Esophagus (tissue), 2 donors: ENCODE data around the gene KCNN3. TPM values are rescaled to one million over a fixed set of nuclear protein-coding genes. Genes with fewer than 3 reads are reported as not detected.

Experiments used
- H3K27ac ChIP-seq, 2 donors: one replicate each; pipeline ENCODE4 v1.5.1; 2013; ENCODE audit warnings: low read depth in 2 of 2, mild to moderate bottlenecking in 2 of 2, inconsistent platforms in 1 of 2, low read length in 1 of 2, moderate library complexity in 1 of 2
- H3K27me3 ChIP-seq, 2 donors: one replicate each; pipeline ENCODE4 v1.6.1; 2013; ENCODE audit warnings: low read length in 2 of 2, control low read depth in 1 of 2, mild to moderate bottlenecking in 1 of 2; ENCODE audit not compliant: insufficient read depth in 2 of 2, control insufficient read depth in 1 of 2
- H3K36me3 ChIP-seq, 2 donors: one replicate each; pipeline ENCODE4 v1.6.1; 2013; ENCODE audit warnings: low read length in 1 of 2; ENCODE audit not compliant: control insufficient read depth in 2 of 2, insufficient read depth in 2 of 2
- H3K4me1 ChIP-seq, 2 donors: one replicate each; pipeline ENCODE4 v1.6.1; 2013; ENCODE audit warnings: low read length in 1 of 2; ENCODE audit not compliant: control insufficient read depth in 2 of 2, insufficient read depth in 2 of 2
- H3K4me3 ChIP-seq, 2 donors: one replicate each; pipeline ENCODE4 v1.5.1; 2013; ENCODE audit warnings: low read length in 2 of 2, mild to moderate bottlenecking in 2 of 2, low read depth in 1 of 2, moderate library complexity in 1 of 2
- H3K9me3 ChIP-seq, 2 donors: one replicate each; pipeline ENCODE4 v1.6.1; 2013; ENCODE audit warnings: mild to moderate bottlenecking in 2 of 2, low read depth in 1 of 2, low read length in 1 of 2, moderate library complexity in 1 of 2; ENCODE audit not compliant: control insufficient read depth in 2 of 2, insufficient read depth in 1 of 2
- WGBS, 2 donors: extraction: QIAGEN DNeasy Blood & Tissue Kit; methylation state at CpG; one replicate each; pipeline ENCODE4 v1.1.7; 2013; 5-methylcytosine and 5-hydroxymethylcytosine counted together
- polyA plus RNA-seq, 2 donors: library from polyadenylated mRNA; stranded (reverse); fragments of 200-250 nt; gene quantifications; one replicate each; pipeline ENCODE4 v1.2.3, GENCODE V29; 2013
- donor health status: healthy with polysubstance abuse.
- donor health status: Bipolar disorder and iron deficiency.

Gene KCNN3
- polyA plus RNA-seq, 2 donors, result 0.12 to 0.14 TPM

DNA sequence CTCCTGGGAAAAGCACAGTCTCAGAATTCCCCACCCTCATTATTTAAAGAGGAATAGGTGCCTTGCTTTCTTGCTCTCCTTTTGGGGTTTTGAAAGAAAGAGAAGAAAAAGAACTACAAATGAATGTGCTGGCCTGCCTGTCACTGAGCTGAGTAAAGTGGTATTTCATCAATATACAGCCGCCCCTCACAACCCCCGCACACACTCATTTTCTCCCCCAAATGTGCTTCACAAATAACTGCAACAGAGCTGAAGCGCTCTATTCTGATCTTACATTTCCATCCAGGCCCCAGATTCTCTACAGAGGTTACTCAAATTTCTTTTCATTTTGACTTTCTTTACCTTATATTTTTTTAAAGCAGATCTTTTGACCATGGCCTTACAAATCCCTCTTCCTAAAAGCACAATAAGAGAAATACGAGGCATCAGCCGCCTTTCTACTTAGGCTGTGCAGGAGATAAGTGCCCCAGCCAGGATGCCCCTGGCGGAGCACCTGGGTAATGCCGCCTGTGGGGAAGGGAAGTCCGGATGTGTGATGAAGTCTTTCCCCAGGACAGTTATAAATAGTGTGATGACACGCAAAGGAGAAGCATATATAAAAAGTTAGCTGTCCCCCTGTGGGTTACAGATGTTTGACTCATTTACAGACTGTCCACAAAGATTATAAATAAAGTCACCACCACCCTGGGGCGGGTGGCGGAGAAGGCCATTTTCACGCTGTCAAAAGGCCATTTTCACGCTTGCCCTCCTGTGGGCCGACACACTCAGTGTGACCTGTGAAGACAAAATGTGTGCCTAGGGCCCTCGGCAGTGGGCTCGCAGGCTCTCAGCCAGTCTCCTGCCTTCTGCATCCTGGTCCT lies 6.5 kb downstream of the KCNN3 start:
- Histone ChIP-seq H3K36me3 (no peaks in the 10 kb centered on the region), H3K4me1 (peaks cover 0 to 2% of the 10 kb centered on the region in 2 donors), H3K27ac (no peak overlapping the region), H3K4me3 (no peak overlapping the region), H3K27me3 (no peaks in the 10 kb centered on the region), H3K9me3 (no peaks in the 10 kb centered on the region)
- 77 to 79% methylated on average over 16 of the region's 16 CpGs for WGBS, 2 donors

DNA sequence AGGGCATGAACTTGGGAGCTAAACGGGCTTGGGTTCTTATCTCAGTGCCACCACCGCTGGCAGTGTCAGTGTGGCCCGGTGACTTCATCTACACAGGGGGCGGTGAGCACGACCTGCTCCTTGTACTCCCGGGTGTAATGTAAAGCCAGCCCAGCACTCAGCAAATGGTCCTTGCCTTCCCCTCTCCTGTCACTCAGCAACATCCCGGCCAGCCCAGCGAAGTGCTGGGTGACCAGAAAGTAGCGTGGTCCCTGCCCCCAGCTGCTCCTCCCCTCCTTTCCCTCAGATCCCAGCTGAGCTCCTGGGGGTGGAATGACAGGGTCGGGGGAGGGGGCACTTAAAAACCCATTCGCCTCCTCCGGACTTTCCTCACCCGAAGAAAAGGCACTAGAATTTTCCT lies 7.2 kb downstream of the KCNN3 start:
- WGBS, 2 donors, result 60% methylated on average over 13 of the region's 13 CpGs
- H3K27ac ChIP-seq, result no peak overlapping the region
- no peaks in the 10 kb centered on the region for H3K27me3 ChIP-seq
- no peaks in the 10 kb centered on the region for H3K36me3 ChIP-seq
- H3K4me1 ChIP-seq, result peaks cover 0 to 2% of the 10 kb centered on the region in 2 donors
- H3K4me3 ChIP-seq, result no peak overlapping the region
- no peaks in the 10 kb centered on the region for H3K9me3 ChIP-seq

DNA sequence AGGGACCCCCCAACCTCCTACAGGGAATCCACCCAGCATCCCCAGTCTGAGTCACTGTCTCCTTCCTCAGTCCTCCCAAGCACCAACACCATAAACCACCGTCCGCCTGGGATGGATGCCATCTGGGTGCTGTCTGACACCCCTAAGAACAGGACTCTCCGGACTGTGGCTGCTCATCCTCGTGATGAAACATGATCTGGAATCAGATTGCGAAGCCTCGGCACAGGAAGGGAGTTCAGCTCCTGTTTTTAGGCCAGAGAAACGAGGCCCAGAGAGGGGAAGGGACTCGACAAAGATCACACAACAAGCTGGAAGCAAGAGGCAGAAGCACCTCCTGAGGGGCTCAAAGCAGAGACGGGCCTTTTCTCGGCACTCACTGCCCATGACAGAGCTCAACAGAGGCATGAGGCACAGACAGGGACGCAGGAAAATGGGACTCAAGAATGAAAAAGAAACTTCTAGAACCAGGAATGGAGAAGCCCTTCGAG lies 8.4 kb downstream of the KCNN3 start:
- WGBS, 2 donors, result 76 to 82% methylated on average over 12 of the region's 12 CpGs
- H3K27ac ChIP-seq, result no peak overlapping the region

DNA sequence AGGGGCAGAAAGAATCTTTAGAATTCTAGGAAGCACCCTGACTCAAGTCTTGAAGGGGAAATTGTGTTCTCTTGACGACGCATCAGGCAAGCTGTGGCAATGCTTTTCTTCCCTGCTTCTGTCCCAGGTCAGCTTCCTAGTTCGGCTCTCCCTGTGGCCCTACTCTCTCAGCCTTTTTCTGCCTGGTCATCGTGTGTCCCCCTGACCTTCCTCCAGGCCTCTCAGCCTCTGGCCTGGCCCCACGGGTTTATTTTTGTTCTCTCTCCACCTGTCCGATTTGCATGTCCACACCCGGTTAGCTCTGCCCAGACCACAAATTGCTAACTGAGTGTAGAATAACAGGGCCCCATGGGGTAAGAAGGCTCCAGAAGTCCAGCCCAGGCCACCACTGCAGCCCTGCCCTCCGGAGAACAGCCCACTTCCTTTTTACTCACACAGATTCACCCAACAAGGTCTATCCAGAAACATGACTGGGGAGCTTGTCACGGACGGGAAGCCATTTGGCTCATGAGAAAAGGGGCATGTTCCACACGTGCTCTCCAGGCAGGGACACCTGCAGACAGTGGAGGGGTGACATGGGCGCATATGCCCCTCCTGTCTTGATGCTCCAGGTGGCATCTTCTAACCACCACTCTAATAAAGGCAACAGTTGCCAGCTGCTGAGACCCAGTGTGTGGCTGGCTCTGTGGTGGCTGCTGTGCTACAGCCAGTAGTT lies 9.8 kb downstream of the KCNN3 start:
- Histone ChIP-seq H3K27ac (no peak overlapping the region), H3K27me3 (no peaks in the 10 kb centered on the region), H3K4me3 (no peak overlapping the region), H3K9me3 (no peaks in the 10 kb centered on the region), H3K36me3 (no peaks in the 10 kb centered on the region), H3K4me1 (peaks cover 0 to 2% of the 10 kb centered on the region in 2 donors)
- 66 to 73% methylated on average over 12 of the region's 12 CpGs for WGBS, 2 donors

More for the DNA sequence above, 8.4 kb downstream of the KCNN3 start:
- H3K36me3 ChIP-seq, result no peaks in the 10 kb centered on the region
- no peak overlapping the region for H3K4me3 ChIP-seq
- H3K4me1 ChIP-seq, result peaks cover 0 to 2% of the 10 kb centered on the region in 2 donors
- no peaks in the 10 kb centered on the region for H3K27me3 ChIP-seq
- H3K9me3 ChIP-seq, result no peaks in the 10 kb centered on the region

DNA sequence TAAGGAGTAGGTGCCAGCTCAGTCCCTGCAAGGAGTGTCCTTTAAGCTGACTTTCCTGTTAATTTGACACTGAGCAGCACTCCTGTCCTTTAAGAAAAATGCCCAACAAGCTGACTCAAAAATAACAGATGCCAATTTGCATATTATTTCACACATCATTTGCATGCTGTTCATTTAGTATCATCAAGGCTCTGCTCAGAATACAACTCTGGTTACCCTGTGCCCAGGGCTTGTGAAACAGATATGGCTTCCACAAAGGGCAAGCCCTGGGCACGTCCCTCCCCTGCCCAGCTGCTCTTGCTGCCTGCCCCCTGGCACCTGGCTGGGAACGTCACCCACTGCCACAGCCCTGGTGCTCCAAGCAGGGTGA lies 10.3 kb downstream of the KCNN3 start:
- Histone ChIP-seq H3K9me3 (no peaks in the 10 kb centered on the region), H3K36me3 (no peaks in the 10 kb centered on the region), H3K27ac (no peak overlapping the region), H3K4me1 (peaks cover 0 to 2% of the 10 kb centered on the region in 2 donors), H3K27me3 (no peaks in the 10 kb centered on the region), H3K4me3 (no peak overlapping the region)
- 59 to 60% methylated on average over 2 of the region's 2 CpGs for WGBS, 2 donors

DNA sequence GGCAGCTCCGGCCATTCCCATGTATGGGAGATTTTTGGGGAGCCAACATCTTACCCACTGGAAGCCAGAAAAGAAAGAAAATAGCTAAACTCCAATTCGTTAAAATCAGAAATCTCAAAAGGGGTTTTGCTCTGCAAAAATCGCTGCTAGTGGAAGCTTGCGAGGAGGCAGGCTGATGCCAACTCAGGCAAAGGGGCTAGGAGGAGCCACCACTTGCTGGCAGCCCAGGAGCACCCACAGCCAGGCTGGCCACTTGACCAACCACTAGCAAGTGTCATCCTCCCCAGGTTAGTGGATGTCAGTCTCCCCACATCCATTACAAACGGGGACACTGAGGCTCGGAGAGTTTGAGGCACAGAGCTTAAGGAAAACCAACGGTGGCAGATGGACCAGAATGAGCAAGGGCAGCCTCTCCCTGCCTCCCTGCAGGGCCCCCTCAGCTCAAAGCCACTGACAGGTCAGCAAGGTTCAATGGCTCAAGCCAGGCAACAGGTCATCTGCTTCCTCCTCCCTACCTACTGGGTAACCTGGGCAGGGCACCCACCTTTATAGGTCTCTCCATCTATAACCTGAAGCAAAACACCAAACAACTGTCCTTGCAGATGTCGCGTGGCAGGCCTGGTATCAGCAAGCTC lies 10.8 kb downstream of the KCNN3 start:
- 87 to 90% methylated on average over 9 of the region's 9 CpGs for whole genome bisulfite sequencing, 2 donors
- H3K9me3 ChIP-seq, result no peaks in the 10 kb centered on the region
- H3K36me3 ChIP-seq, result no peaks in the 10 kb centered on the region
- H3K4me1 ChIP-seq, result peaks cover 0 to 2% of the 10 kb centered on the region in 2 donors
- H3K4me3 ChIP-seq, result no peak overlapping the region
- no peak overlapping the region for H3K27ac ChIP-seq
- H3K27me3 ChIP-seq, result no peaks in the 10 kb centered on the region

DNA sequence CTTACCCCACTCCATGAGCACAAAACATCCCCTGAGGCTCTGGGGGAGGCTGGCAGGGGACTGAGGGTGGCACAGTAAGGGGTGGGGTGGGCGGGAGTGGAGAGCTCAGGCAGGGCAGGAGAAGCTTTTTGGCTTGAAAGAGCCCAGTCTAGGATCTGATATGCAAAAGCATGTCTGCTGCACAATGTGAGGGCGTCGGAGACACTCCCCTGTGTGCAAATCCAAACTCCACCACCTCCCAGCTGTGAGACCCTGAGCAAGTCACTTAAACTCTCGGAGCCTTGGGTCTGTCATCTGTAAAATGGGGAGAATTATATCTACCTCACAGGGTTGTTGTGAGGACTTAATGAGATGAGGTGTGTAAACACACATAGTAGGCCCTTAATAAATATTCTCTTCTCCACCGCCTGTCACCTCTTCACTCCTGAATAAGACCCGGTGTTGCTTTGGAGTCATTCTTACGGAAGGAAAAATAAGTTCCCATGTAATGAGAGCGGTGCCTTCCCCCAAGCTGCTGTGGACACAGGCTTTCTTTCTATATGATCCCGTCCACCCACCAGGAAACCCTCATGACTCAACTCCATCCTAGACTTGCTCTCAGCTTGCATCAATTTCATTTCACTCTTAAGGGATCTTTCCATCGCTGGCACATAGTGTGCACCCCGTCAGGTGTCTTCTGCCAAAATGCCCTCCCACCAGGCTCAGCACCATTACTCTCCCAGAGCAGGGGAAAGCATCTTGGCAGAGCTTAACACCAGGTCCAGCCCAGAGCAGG lies 12.5 kb downstream of the KCNN3 start:
- H3K36me3 ChIP-seq, result no peaks in the 10 kb centered on the region
- WGBS, 2 donors, result 83 to 86% methylated on average over 11 of the region's 11 CpGs

DNA sequence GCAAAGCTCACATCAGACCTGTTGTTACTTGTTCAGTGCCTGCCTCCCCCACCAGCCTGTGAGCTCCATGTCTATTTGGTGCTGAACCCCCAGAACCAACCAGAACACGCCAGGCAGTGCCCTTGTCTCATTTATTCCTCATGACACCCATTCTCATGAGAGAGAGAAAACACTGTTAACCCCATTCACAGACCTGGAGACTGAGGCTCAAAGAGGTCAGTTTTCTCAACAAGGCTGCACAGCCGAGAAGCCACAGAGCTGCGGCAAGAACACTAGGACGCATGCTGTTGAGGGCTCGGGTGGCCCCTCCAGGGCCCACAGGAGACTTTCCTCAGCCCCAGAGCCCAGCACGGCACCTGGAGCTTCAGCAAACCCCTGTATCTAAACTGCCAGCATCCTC lies 13.1 kb downstream of the KCNN3 start:
- whole genome bisulfite sequencing, 2 donors, result 90 to 92% methylated on average over 6 of the region's 6 CpGs
- H3K4me3 ChIP-seq, result no peak overlapping the region
- H3K36me3 ChIP-seq, result no peaks in the 10 kb centered on the region
- no peaks in the 10 kb centered on the region for H3K4me1 ChIP-seq
- no peaks in the 10 kb centered on the region for H3K9me3 ChIP-seq
- H3K27me3 ChIP-seq, result no peaks in the 10 kb centered on the region
- H3K27ac ChIP-seq, result no peak overlapping the region

More for the DNA sequence above, 12.5 kb downstream of the KCNN3 start:
- no peak overlapping the region for H3K27ac ChIP-seq
- no peaks in the 10 kb centered on the region for H3K4me1 ChIP-seq
- H3K27me3 ChIP-seq, result no peaks in the 10 kb centered on the region
- H3K4me3 ChIP-seq, result no peak overlapping the region
- no peaks in the 10 kb centered on the region for H3K9me3 ChIP-seq

DNA sequence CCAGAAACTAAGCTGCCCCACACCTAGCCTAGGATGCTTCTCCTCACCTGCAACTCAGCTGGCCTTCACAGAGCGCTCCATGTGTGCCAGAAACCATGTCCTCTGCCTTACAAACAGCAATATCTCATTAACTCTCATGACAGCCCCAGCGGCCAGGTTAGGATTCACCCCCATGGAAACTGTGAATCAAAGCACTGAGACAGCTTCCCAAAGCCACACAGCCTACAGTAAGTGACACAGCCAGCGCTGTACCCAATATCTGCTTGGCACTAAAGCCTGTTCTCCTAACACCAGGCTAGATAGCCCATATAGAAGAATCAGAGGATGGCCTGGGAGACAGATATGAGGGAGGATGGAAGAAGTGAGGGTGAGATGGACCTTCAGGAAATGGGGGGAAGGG lies 13.5 kb downstream of the KCNN3 start:
- no peak overlapping the region for H3K4me3 ChIP-seq
- 87 to 93% methylated on average over 3 of the region's 3 CpGs for WGBS, 2 donors
- H3K27ac ChIP-seq, result no peak overlapping the region
- no peaks in the 10 kb centered on the region for H3K9me3 ChIP-seq
- H3K4me1 ChIP-seq, result no peaks in the 10 kb centered on the region
- H3K36me3 ChIP-seq, result no peaks in the 10 kb centered on the region
- no peaks in the 10 kb centered on the region for H3K27me3 ChIP-seq
